ENCODE results near the gene CITED4.

DNA sequence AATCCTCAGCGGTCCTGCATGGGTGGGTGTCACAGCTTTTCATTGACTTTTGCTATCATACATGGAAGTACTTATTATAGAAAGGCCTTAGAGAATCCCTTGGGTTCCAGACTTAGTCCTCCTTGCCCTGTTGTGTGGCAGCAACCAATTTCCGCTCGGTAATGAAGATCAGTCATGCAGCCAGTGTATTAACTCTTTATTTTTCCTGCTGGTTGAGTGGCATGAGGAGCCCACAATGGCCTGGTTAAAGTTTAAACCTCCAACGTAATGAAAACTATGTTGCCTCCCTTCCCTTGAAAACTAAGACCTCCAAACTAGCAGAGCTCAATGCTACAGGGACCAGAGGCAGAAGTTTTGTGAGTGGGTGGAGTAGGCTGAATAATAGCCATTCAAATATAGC lies 20.0 kb downstream of the CITED4 start:
- TF ChIP-seq REST (IDR thresholded peaks at IDR 0.05; ENCODE audit: insufficient read depth in 1 of 2, low read depth in 2 of 2, low read length in 2 of 2): no peak
- TF ChIP-seq POLR2AphosphoS5 (IDR thresholded peaks at IDR 0.05; ENCODE audit: low read depth, low read length): no peak
- TF ChIP-seq SIN3A (IDR thresholded peaks at IDR 0.05; ENCODE audit: borderline replicate concordance, insufficient read depth, low read length): no peak
- no peak for TF ChIP-seq TAF1 (IDR thresholded peaks at IDR 0.05; ENCODE audit: borderline replicate concordance, insufficient read depth, low read length)
